VCaP (cell line): ENCODE measurements around the gene LIPJ.

Source experiments
- H3K27ac ChIP-seq: fragments of 450-650 bp; 2 replicates; pipeline ENCODE4 v1.5.1; 2017
- CTCF ChIP-seq: fragments of 450-650 bp; conservative IDR thresholded peaks from 2 replicates; pipeline ENCODE4 v1.5.1; 2017; ENCODE audit warnings: mild to moderate bottlenecking, moderate library complexity

LIPJ gene

GRCh38 chr10:88594482-88594881 is 7.9 kb downstream of the LIPJ start:
- H3K27ac ChIP-seq, result no peak overlapping the region
- TF ChIP-seq CTCF, result no peak

GRCh38 chr10:88598055-88598454 is 11.5 kb downstream of the LIPJ start:
- no peak for TF ChIP-seq CTCF
- no peak overlapping the region for H3K27ac ChIP-seq

GRCh38 chr10:88608052-88608732 is 21.6 kb downstream of the LIPJ start:
- TF ChIP-seq CTCF, result no peak
- no peak overlapping the region for H3K27ac ChIP-seq

- TF ChIP-seq CTCF, result no peak
- H3K27ac ChIP-seq, result no peak overlapping the region
These were observed 22.2 kb downstream of the LIPJ start for GRCh38 chr10:88608780-88609179.

GRCh38 chr10:88616250-88616977 is 29.9 kb downstream of the LIPJ start:
- TF ChIP-seq CTCF, result no peak
- H3K27ac ChIP-seq, result no peak overlapping the region

- no peak overlapping the region for H3K27ac ChIP-seq
- TF ChIP-seq CTCF, result no peak
These were observed 31.3 kb downstream of the LIPJ start for GRCh38 chr10:88617772-88618300.

- TF ChIP-seq CTCF, result no peak
- no peak overlapping the region for H3K27ac ChIP-seq
These were observed 31.9 kb downstream of the LIPJ start for GRCh38 chr10:88618496-88618895.
